GM12801 (cell line): ENCODE results near the gene ARHGAP45.

Source experiments
- TF ChIP-seq, protein P1 (sequence below): IDR thresholded peaks from one replicate; pipeline ENCODE4 v1.5.1; 2011; ENCODE audit warnings: control low read depth; ENCODE audit not compliant: insufficient read length; ENCODE audit errors: extremely low read depth

Gene ARHGAP45

DNA sequence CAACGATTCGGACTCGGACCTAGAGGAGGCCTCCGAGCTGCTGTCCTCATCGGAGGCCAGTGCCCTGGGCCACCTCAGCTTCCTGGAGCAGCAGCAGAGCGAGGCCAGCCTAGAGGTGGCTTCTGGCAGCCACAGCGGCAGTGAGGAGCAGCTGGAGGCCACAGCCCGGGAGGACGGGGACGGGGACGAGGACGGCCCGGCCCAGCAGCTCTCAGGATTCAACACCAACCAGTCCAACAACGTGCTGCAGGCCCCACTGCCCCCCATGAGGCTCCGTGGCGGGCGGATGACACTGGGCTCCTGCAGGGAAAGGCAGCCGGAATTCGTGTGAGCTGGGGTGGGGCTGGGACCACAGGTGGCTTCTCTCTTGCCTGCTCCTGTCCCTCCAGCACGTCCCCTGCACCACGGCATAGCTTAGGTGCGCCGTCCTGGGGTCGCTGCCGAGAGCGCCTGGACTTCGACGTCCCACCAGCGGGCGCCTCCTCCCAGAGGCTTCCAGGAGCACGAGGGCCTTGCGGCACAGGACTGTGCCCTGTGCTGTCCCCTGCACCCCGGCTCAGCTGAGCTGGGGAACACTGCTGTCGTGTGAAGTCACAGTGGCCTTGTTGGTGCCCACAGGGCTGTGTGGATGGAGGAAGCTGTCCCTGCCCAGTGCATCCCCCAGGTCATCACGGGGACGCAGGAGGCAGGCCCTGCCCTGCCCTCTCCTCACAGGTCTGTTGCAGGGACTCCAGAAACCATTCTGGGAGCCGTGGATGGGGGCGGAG, 18.9 kb downstream of the ARHGAP45 start:
- TF ChIP-seq, protein P1, sequence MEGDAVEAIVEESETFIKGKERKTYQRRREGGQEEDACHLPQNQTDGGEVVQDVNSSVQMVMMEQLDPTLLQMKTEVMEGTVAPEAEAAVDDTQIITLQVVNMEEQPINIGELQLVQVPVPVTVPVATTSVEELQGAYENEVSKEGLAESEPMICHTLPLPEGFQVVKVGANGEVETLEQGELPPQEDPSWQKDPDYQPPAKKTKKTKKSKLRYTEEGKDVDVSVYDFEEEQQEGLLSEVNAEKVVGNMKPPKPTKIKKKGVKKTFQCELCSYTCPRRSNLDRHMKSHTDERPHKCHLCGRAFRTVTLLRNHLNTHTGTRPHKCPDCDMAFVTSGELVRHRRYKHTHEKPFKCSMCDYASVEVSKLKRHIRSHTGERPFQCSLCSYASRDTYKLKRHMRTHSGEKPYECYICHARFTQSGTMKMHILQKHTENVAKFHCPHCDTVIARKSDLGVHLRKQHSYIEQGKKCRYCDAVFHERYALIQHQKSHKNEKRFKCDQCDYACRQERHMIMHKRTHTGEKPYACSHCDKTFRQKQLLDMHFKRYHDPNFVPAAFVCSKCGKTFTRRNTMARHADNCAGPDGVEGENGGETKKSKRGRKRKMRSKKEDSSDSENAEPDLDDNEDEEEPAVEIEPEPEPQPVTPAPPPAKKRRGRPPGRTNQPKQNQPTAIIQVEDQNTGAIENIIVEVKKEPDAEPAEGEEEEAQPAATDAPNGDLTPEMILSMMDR, result no peak

- TF ChIP-seq, protein P1, result no peak
These were observed 19.6 kb downstream of the ARHGAP45 start for GRCh38 chr19:1086613-1087012.

- TF ChIP-seq, protein P1, result no peak
These were observed 20.9 kb downstream of the ARHGAP45 start for GRCh38 chr19:1087813-1088415.

GRCh38 chr19:1088416-1089010, 21.5 kb downstream of the ARHGAP45 start:
- TF ChIP-seq, protein P1, result no peak

GRCh38 chr19:1089126-1089771, 22.3 kb downstream of the ARHGAP45 start:
- TF ChIP-seq, protein P1, result no peak

GRCh38 chr19:1089891-1090290, 22.9 kb downstream of the ARHGAP45 start:
- TF ChIP-seq, protein P1, result no peak

DNA sequence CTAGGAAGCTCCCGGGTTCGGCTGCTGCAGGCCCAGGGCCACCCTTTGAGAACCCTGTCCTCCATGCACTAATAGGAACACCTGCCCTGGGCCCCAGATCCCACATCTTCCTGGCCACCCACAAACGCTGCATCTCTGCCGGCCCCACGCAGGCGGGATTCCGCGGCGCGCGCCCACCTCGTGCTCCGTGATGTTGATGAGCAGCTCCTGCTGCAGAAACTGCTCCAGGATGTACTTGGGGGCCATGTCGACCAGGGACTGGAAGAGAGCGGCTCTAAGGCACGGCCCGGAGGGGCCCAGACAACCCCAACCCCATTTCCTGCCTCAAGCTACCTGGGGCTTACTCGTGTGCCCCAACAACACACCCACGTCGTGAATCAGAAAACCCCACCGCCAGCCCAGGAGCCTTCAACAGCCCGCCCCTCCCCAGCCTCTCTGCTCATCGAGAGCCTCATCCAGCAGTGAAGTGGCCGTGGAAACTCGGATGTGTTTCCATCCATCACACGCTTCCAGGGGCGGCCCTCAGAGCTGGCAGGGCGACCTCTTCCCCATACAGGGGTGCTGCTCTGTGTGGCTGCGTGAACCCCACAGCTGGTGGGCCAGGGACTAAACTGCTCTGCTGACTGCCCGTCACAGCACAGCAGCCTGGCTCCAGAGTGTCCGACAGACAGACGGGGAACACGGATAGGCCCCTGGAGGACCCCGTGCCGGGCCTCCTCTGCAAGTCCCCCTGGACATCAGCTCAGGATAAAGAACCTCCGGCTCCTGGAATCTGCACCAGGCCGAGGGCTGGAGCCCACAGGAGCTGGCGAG, 24.0 kb downstream of the ARHGAP45 start:
- TF ChIP-seq, protein P1, result no peak
